ENCODE measurements around the gene MED31. TPM values are rescaled to one million over a fixed set of nuclear protein-coding genes. Genes with fewer than 3 reads are reported as not detected.

Gene MED31
- total and polyA plus RNA-seq, 2 experiments from 2014 or later = 5.5 to 49.3 TPM

- no peak for TF ChIP-seq ZNF462 (CRISPR knock-in tag; IDR thresholded peaks at IDR 0.05)
- no peak for TF ChIP-seq ZNF331 (CRISPR knock-in tag; IDR thresholded peaks at IDR 0.05; ENCODE audit: low read depth)
- no peak for TF ChIP-seq ETS1 (IDR thresholded peaks at IDR 0.05)
These were observed 49.5 kb upstream of the MED31 start (continued) for GRCh38 chr17:6700948-6701307.

- no peak overlapping the region; the same call in 1 of the 2 replicates for H3K27ac Mint-ChIP-seq
- TF ChIP-seq REST (IDR thresholded peaks at IDR 0.05; ENCODE audit: unreplicated experiment) (no peak), EZH2phosphoT487 (IDR thresholded peaks at IDR 0.05; ENCODE audit: unreplicated experiment) (no peak), CTCF (conservative IDR thresholded peaks at IDR 0.05; ENCODE audit: low read depth in 2 of 2) (no peak), EZH2 (IDR thresholded peaks at IDR 0.05; ENCODE audit: low read depth, unreplicated experiment) (no peak), ETS1 (IDR thresholded peaks at IDR 0.05) (no peak), POLR2AphosphoS5 (IDR thresholded peaks at IDR 0.05; ENCODE audit: low read depth) (no peak), ZNF114 (CRISPR knock-in tag; IDR thresholded peaks at IDR 0.05) (no peak)
These were observed 48.9 kb upstream of the MED31 start for GRCh38 chr17:6699997-6700947.

More at GRCh38 chr17:6699997-6700947, 48.9 kb upstream of the MED31 start:
- no peaks in the 10 kb centered on the region for H3K36me3 ChIP-seq (ENCODE audit: insufficient read depth)
- peak overlapping the region; percentile 88; the same call in 1 of the 2 replicates for H2AFZ ChIP-seq
- no peak overlapping the region for H3K27ac ChIP-seq (ENCODE audit: low read depth)
- no peaks in the 10 kb centered on the region for H3K9me2 ChIP-seq (ENCODE audit: insufficient read depth)
- H3K9me3 Mint-ChIP-seq = no peaks in the 10 kb centered on the region
- H3K4me3 ChIP-seq = no peak overlapping the region
- ATAC-seq (no peak), DNase-seq (ENCODE audit: low spot score) (no peak)
- peaks cover 10% of the 10 kb centered on the region for H3K27me3 Mint-ChIP-seq (ENCODE audit: insufficient read depth, low read depth, poor library complexity)
- peaks cover 7% of the 10 kb centered on the region for H3K4me1 Mint-ChIP-seq
- H3K4me3 Mint-ChIP-seq = no peak overlapping the region
- no peak overlapping the region for H3K4me2 ChIP-seq
- H3K27me3 ChIP-seq (ENCODE audit: insufficient read depth) = no peaks in the 10 kb centered on the region
- no peaks in the 10 kb centered on the region for H3F3A ChIP-seq (replicated peaks; ENCODE audit: low read depth)
- no peaks in the 10 kb centered on the region for H3K79me2 ChIP-seq (replicated peaks; ENCODE audit: insufficient read depth)
- H4K20me1 ChIP-seq (replicated peaks; ENCODE audit: insufficient read depth) = no peaks in the 10 kb centered on the region
- no peaks in the 10 kb centered on the region for H3K36me3 Mint-ChIP-seq (ENCODE audit: low read depth)
- no peaks in the 10 kb centered on the region; the same call in 1 of the 2 replicates for H3K4me1 ChIP-seq (ENCODE audit: insufficient read depth)
